B cell (primary cell): ENCODE results near the gene SOX15.

Source experiments
- CTCF ChIP-seq: fragments of 200-600 bp; IDR thresholded peaks from one replicate; pipeline ENCODE4 v1.8.0; 2022; ENCODE audit warnings: antibody characterized with exemption, mild to moderate bottlenecking
- EZH2 ChIP-seq: IDR thresholded peaks from 2 replicates; pipeline ENCODE4 v1.6.1; 2012; ENCODE audit warnings: borderline replicate concordance, low read depth, mild to moderate bottlenecking, moderate library complexity, low read length; ENCODE audit not compliant: insufficient read depth, poor library complexity, severe bottlenecking

- TF ChIP-seq CTCF: no peak
- TF ChIP-seq EZH2: no peak
Measured at GRCh38 chr17:7574176-7574953, 15.5 kb downstream of the SOX15 start.
